ENCODE measurements around the gene FKBP6.
"Not testable (repeated sequence)": the region's sequence is repeated elsewhere in the genome, so short reads cannot be mapped to it uniquely, and the experiment has no call there.

DNA sequence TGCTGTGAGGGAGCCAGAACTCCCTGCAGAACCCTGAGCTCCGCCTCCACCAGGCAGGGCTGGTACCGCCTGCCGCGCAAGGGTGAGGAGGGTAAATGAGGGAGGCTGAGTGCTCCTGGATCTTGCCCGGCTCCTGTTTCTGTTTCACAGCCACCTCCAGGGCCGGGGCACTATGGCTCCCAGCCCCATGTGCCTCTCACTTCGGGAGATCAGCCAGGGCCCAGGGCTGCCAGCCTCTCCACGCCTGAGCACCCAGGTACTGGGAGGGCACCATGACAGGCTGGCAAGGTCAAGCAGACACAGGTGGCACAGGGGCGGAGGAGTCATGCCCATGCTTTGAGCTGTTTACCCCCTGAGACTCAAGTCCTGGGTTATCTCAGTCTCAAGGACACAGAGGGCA lies 8.4 kb upstream of the FKBP6 start:
- TF ChIP-seq, protein P1, sequence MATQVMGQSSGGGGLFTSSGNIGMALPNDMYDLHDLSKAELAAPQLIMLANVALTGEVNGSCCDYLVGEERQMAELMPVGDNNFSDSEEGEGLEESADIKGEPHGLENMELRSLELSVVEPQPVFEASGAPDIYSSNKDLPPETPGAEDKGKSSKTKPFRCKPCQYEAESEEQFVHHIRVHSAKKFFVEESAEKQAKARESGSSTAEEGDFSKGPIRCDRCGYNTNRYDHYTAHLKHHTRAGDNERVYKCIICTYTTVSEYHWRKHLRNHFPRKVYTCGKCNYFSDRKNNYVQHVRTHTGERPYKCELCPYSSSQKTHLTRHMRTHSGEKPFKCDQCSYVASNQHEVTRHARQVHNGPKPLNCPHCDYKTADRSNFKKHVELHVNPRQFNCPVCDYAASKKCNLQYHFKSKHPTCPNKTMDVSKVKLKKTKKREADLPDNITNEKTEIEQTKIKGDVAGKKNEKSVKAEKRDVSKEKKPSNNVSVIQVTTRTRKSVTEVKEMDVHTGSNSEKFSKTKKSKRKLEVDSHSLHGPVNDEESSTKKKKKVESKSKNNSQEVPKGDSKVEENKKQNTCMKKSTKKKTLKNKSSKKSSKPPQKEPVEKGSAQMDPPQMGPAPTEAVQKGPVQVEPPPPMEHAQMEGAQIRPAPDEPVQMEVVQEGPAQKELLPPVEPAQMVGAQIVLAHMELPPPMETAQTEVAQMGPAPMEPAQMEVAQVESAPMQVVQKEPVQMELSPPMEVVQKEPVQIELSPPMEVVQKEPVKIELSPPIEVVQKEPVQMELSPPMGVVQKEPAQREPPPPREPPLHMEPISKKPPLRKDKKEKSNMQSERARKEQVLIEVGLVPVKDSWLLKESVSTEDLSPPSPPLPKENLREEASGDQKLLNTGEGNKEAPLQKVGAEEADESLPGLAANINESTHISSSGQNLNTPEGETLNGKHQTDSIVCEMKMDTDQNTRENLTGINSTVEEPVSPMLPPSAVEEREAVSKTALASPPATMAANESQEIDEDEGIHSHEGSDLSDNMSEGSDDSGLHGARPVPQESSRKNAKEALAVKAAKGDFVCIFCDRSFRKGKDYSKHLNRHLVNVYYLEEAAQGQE (tag by site-specific recombination; IDR thresholded peaks at IDR 0.05): not testable (repeated sequence)
- TF ChIP-seq TCF7L2 (IDR thresholded peaks at IDR 0.05; ENCODE audit: borderline replicate concordance, low read depth, low read length); ZNF426 (tag by site-specific recombination; IDR thresholded peaks at IDR 0.05); ZXDB (tag by site-specific recombination; IDR thresholded peaks at IDR 0.05): not testable (repeated sequence)
- TF ChIP-seq, protein P2, sequence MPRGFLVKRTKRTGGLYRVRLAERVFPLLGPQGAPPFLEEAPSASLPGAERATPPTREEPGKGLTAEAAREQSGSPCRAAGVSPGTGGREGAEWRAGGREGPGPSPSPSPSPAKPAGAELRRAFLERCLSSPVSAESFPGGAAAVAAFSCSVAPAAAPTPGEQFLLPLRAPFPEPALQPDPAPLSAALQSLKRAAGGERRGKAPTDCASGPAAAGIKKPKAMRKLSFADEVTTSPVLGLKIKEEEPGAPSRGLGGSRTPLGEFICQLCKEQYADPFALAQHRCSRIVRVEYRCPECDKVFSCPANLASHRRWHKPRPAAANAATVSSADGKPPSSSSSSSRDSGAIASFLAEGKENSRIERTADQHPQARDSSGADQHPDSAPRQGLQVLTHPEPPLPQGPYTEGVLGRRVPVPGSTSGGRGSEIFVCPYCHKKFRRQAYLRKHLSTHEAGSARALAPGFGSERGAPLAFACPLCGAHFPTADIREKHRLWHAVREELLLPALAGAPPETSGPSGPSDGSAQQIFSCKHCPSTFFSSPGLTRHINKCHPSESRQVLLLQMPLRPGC (tag by site-specific recombination; IDR thresholded peaks at IDR 0.05): not testable (repeated sequence)

Measured in HEK293 (cell line).